Calu3 (cell line): Measurements from ENCODE around the gene GM2A. TPM values are rescaled to one million over a fixed set of nuclear protein-coding genes. Genes with fewer than 3 reads are reported as not detected.

Experiments
- BruUV-seq: library from RNA; stranded (reverse); fragments of 400-500 nt; replicated peaks from 2 replicates; lab custom pipeline; 2021; lab: Mats Ljungman, UMichigan
- CTCF ChIA-PET: fragments of 300-600 bp; sonication (Branson Sonifier 250); formaldehyde crosslinking; loops from one replicate; lab custom pipeline; 2022; ENCODE audit warnings: antibody characterized with exemption; lab: Charles Lee
- DNase-seq: peaks from one replicate; pipeline ENCODE4 v3.0.0; 2022
- H3K27ac Mint-ChIP-seq: one replicate; pipeline ENCODE4 v1.8.0; 2022; ENCODE audit warnings: mixed read lengths; ENCODE audit not compliant: unreplicated experiment
- H3K27me3 Mint-ChIP-seq: one replicate; pipeline ENCODE4 v1.8.0; 2022; ENCODE audit warnings: mixed read lengths; ENCODE audit not compliant: unreplicated experiment
- H3K36me3 Mint-ChIP-seq: one replicate; pipeline ENCODE4 v1.8.0; 2022; ENCODE audit warnings: mild to moderate bottlenecking, moderate library complexity, mixed read lengths; ENCODE audit not compliant: insufficient read depth, unreplicated experiment
- H3K4me1 Mint-ChIP-seq: one replicate; pipeline ENCODE4 v1.8.0; 2022; ENCODE audit warnings: mild to moderate bottlenecking, low read depth, mixed read lengths; ENCODE audit not compliant: unreplicated experiment
- H3K4me3 Mint-ChIP-seq: one replicate; pipeline ENCODE4 v1.8.0; 2022; ENCODE audit warnings: mild to moderate bottlenecking, low read depth, moderate library complexity, mixed read lengths; ENCODE audit not compliant: unreplicated experiment
- H3K9me3 Mint-ChIP-seq: one replicate; pipeline ENCODE4 v1.8.0; 2022; ENCODE audit warnings: low read depth, mixed read lengths; ENCODE audit not compliant: unreplicated experiment
- CTCF ChIP-seq: fragments of 200-600 bp; IDR thresholded peaks from one replicate; pipeline ENCODE4 v1.8.0; 2022; ENCODE audit warnings: antibody characterized with exemption; ENCODE audit not compliant: unreplicated experiment
- intact Hi-C: fragments of 100-400 bp; cut with micrococcal nuclease; formaldehyde crosslinking; loops from one replicate; pipeline ENCODE4 v1.10.0; 2022; ENCODE audit not compliant: unreplicated experiment
- total RNA-seq: library from RNA; stranded (reverse); gene quantifications from 2 replicates; pipeline ENCODE4 v1.2.3, GENCODE V29; 2022

GM2A gene
- total RNA-seq, 1 experiment from 2014 or later = 22.4 TPM

- CTCF ChIA-PET = no interaction called here
- Mint-ChIP-seq H3K36me3 (no peaks in the 10 kb centered on the region), H3K27me3 (peaks cover 46% of the 10 kb centered on the region), H3K27ac (no peak overlapping the region), H3K4me3 (no peak overlapping the region), H3K4me1 (peaks cover 27% of the 10 kb centered on the region), H3K9me3 (no peaks in the 10 kb centered on the region)
- no TSS peak for BruUV-seq
- no peak for TF ChIP-seq CTCF
- intact Hi-C loops = loop anchor here (5.0 to 10.0 kb wide), 3 partner anchors 73 to 168 kb away; partner anchors contain the start of gene CCDC69
- no peak for DNase-seq
Measured at GRCh38 chr5:151295138-151295537, 42.2 kb downstream of the GM2A start.

DNA sequence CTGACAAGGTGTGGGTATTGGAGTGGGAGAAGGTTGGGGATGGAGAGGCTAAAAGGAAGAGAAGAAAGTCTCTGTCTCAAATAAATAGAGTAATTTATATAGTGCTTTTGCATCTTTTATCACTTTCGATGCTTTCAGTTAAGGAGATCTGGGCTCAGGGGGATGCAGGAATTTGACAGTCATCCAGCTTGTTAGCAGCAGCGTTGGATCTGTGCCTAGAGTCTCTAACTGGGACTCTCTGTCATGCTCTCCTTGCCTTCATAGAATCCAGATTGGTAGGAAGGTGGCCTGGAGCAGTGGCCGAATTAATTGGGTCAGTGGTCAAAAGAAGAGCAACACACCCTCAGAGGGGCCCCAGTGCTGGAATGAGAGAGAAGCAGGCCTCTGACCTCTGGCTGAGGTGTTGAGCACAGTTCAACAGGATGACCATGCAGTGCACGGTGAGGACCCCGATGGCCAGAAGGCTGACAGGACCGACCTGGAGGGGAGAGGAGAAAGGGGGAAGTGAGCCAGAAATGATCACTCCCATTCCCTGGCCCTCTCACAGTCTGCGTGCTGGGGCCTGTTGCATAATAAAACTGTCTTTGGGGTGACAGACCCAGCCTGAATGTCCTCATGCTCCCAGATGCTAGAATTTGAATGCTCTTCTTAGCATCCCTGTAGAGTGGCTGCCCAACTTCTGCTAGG, 42.9 kb downstream of the GM2A start:
- Mint-ChIP-seq H3K27me3 (peaks cover 54% of the 10 kb centered on the region), H3K9me3 (no peaks in the 10 kb centered on the region), H3K36me3 (no peaks in the 10 kb centered on the region), H3K4me1 (peaks cover 27% of the 10 kb centered on the region), H3K4me3 (no peak overlapping the region), H3K27ac (no peak overlapping the region)
- no TSS peak for BruUV-seq
- CTCF ChIA-PET = interaction anchor here (1.2 kb wide), 1 partner anchor 20 kb away, joined by 3 read pairs; no protein-coding TSS in a partner anchor
- intact Hi-C loops = loop anchor here (5.0 to 10.0 kb wide), 3 partner anchors 74 to 169 kb away; partner anchors contain the start of gene CCDC69
- no peak for DNase-seq
- TF ChIP-seq CTCF = no peak

DNA sequence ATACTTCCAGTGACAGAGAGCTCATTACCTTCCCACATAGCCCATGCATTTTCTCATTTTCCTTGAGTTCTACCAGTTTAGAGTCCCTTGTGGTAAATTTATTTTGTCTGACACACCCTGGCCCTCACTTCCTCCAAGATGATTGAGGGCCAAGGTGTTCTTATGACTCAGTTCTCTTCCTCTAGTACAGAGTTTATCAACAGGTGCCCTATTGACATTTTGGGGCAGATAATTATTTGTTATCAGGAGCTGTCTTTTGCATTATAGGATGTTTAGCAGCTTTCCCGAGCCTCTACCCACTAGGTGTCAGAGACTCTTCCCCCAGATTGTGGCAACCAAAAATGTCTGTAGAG, 43.5 kb downstream of the GM2A start:
- Mint-ChIP-seq H3K4me3 (no peak overlapping the region), H3K27ac (no peak overlapping the region), H3K27me3 (peaks cover 60% of the 10 kb centered on the region), H3K9me3 (no peaks in the 10 kb centered on the region), H3K36me3 (no peaks in the 10 kb centered on the region), H3K4me1 (peaks cover 27% of the 10 kb centered on the region)
- CTCF ChIA-PET = interaction anchor here (1.2 kb wide), 1 partner anchor 20 kb away, joined by 3 read pairs; no protein-coding TSS in a partner anchor
- TF ChIP-seq CTCF = no peak
- no TSS peak for BruUV-seq
- intact Hi-C loops = loop anchor here (5.0 to 10.0 kb wide), 3 partner anchors 74 to 169 kb away; partner anchors contain the start of gene CCDC69
- no peak for DNase-seq

DNA sequence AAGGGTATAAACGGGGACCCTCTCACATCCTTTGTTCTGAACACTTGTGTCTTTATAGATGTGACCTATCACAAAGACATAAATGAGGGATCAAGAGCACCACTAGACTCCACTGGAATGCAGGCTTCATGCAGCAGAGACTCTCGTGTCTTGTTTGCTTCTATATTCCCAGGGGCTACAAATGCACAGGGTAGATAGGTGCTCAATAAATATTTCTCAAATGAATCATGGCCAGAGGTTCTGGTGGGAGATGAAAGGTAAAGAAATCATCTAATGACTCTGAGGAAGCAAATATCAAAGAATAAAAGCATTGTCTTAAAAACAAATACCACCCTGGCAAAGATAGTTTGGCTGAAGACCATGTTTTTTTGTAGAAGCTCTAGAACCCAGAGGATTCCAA, 44.0 kb downstream of the GM2A start:
- Mint-ChIP-seq H3K27me3 (peaks cover 65% of the 10 kb centered on the region), H3K4me1 (peaks cover 27% of the 10 kb centered on the region), H3K36me3 (no peaks in the 10 kb centered on the region), H3K4me3 (no peak overlapping the region), H3K9me3 (no peaks in the 10 kb centered on the region), H3K27ac (no peak overlapping the region)
- no peak for TF ChIP-seq CTCF
- intact Hi-C loops = loop anchor here (5.0 to 10.0 kb wide), 3 partner anchors 75 to 170 kb away; partner anchors contain the start of gene CCDC69
- no TSS peak for BruUV-seq
- CTCF ChIA-PET = interaction anchor here (1.2 kb wide), 1 partner anchor 19 kb away, joined by 3 read pairs; no protein-coding TSS in a partner anchor
- DNase-seq = no peak
